Measurements from ENCODE around the gene STMP1. TPM values are rescaled to one million over a fixed set of nuclear protein-coding genes. Genes with fewer than 3 reads are reported as not detected.

The STMP1 gene
- total RNA-seq, 4 donors from 2014 or later: 15.7 to 18.7 (median 16.5) TPM

- H3K4me3 ChIP-seq (ENCODE audit: low read depth, poor library complexity, severe bottlenecking): no peak overlapping the region
- intact Hi-C loops (cut with DNase I; ENCODE audit: low total_unique reads): no loop called here
- TF ChIP-seq, protein P1, sequence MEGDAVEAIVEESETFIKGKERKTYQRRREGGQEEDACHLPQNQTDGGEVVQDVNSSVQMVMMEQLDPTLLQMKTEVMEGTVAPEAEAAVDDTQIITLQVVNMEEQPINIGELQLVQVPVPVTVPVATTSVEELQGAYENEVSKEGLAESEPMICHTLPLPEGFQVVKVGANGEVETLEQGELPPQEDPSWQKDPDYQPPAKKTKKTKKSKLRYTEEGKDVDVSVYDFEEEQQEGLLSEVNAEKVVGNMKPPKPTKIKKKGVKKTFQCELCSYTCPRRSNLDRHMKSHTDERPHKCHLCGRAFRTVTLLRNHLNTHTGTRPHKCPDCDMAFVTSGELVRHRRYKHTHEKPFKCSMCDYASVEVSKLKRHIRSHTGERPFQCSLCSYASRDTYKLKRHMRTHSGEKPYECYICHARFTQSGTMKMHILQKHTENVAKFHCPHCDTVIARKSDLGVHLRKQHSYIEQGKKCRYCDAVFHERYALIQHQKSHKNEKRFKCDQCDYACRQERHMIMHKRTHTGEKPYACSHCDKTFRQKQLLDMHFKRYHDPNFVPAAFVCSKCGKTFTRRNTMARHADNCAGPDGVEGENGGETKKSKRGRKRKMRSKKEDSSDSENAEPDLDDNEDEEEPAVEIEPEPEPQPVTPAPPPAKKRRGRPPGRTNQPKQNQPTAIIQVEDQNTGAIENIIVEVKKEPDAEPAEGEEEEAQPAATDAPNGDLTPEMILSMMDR (IDR thresholded peaks at IDR 0.05): no peak
- TF ChIP-seq POLR2A (IDR thresholded peaks at IDR 0.05): no peak
- DNase-seq (ENCODE audit: low spot score in 2 of 2): no peak
- 74 to 79% methylated on average over 20 of the region's 20 CpGs for WGBS, 2 donors
Measured at GRCh38 chr7:135706038-135706742, 43.9 kb downstream of the STMP1 start.

DNA sequence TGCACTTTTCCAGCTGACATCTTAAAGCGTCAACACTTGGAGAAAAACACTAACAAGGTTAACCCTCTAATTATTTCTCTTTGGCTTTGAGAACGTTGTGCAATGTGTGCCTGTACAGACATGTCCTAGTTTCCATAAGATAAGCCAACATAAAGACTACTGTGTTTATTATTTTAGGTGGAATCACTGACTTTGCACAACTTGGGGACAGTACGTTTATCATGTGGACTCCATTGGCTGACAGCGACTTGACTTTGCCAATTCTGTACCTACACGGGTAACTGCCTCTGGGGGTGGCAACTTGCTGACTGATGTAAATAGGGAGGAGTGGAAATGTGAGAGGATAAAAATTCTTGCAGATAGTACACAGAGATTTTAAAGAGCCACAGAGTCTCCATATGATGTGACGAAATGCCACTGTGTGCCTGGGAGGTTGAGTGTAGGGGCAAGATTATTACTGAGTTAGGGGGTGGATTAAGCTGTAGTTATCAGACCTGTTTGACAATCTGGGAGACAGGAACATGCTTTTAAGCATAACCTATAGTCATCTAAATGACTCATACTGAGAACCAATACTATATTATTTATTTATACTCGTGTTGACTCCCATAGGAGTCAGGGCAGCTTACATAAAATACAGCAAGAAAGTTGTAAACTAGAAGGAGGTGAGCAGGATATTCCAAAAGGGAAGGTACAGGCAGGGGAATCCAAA is 44.7 kb downstream of the STMP1 start:
- TF ChIP-seq, protein P1 (IDR thresholded peaks at IDR 0.05): no peak
- no peak for TF ChIP-seq POLR2A (IDR thresholded peaks at IDR 0.05)
- WGBS, 2 donors: 36 to 51% methylated on average over 7 of the region's 7 CpGs
- intact Hi-C loops (cut with DNase I; ENCODE audit: low total_unique reads): no loop called here
- H3K4me3 ChIP-seq (ENCODE audit: low read depth, poor library complexity, severe bottlenecking): no peak overlapping the region
- no peak for DNase-seq (ENCODE audit: low spot score in 2 of 2)

DNA sequence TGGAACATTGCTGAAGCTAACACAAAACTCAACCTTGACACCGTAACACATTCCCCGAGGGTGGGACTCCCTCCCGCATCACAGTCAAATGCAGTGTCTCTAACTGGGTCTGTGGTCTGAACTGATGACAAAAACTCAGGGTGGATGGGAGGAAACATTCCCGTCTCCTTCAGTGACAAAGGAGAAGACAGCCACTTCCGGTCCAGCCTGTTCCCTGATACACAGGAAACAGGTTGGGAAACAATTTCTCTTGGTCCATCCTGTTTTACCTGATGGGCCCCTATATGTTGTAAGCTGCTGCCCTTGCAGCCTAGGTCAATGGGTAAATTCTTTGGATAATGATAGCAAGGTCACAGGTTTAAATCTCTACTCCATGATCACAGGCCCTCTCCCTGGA is 45.3 kb downstream of the STMP1 start:
- intact Hi-C loops (cut with DNase I; ENCODE audit: low total_unique reads): no loop called here
- no peak overlapping the region for H3K4me3 ChIP-seq (ENCODE audit: low read depth, poor library complexity, severe bottlenecking)
- no peak for DNase-seq (ENCODE audit: low spot score in 2 of 2)
- WGBS, 2 donors: 64 to 76% methylated on average over 5 of the region's 5 CpGs
- TF ChIP-seq, protein P1 (IDR thresholded peaks at IDR 0.05): no peak

DNA sequence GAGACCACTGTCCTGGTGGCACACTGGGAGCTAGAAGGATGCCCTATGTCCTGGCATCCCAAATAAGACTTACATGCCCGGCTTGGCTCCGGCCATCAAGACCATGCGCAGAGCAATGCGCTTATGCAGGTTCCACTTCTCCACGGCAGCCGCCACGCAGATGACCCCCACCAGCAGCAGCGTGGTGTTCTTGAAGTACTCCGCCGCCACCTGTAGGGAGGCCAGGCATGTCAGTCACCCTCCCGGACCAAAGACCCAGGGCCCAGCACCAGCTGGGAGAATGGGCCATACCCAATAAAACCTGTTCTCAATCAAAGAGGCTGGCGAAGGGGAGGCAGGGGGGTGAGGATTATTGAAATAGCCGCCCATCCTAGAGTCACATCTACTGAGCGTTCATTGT is 45.7 kb downstream of the STMP1 start:
- no peak for DNase-seq (ENCODE audit: low spot score in 2 of 2)
- intact Hi-C loops (cut with DNase I; ENCODE audit: low total_unique reads): no loop called here
- 93 to 94% methylated on average over 6 to 14 of the region's 14 CpGs for WGBS, 2 donors
- no peak overlapping the region for H3K4me3 ChIP-seq (ENCODE audit: low read depth, poor library complexity, severe bottlenecking)
- TF ChIP-seq, protein P1 (IDR thresholded peaks at IDR 0.05): no peak
- TF ChIP-seq POLR2A (IDR thresholded peaks at IDR 0.05): no peak

DNA sequence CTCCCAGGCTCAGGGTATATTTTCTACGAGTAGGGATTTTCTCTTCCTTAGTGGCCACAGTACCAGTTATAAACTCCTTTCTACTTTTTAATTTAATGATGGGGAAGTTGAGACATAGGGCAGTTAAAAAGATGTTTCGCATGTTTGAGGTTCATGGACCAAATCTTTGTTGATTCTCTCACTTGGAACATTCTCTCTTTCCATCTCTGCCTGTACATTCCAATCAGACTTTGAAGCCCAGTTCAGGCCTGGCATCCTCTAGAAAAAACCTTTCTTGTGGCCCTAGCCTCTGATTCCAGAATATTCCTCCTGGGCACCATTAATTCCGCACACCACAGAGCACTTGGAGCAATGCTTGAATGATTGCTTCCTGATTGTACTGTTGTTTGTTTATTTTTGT is 47.2 kb downstream of the STMP1 start:
- WGBS, 2 donors: 85 to 89% methylated on average over 3 of the region's 3 CpGs
- H3K4me3 ChIP-seq (ENCODE audit: low read depth, poor library complexity, severe bottlenecking): no peak overlapping the region
- DNase-seq (ENCODE audit: low spot score in 2 of 2): no peak
- TF ChIP-seq POLR2A (IDR thresholded peaks at IDR 0.05): no peak
- intact Hi-C loops (cut with DNase I; ENCODE audit: low total_unique reads): no loop called here

DNA sequence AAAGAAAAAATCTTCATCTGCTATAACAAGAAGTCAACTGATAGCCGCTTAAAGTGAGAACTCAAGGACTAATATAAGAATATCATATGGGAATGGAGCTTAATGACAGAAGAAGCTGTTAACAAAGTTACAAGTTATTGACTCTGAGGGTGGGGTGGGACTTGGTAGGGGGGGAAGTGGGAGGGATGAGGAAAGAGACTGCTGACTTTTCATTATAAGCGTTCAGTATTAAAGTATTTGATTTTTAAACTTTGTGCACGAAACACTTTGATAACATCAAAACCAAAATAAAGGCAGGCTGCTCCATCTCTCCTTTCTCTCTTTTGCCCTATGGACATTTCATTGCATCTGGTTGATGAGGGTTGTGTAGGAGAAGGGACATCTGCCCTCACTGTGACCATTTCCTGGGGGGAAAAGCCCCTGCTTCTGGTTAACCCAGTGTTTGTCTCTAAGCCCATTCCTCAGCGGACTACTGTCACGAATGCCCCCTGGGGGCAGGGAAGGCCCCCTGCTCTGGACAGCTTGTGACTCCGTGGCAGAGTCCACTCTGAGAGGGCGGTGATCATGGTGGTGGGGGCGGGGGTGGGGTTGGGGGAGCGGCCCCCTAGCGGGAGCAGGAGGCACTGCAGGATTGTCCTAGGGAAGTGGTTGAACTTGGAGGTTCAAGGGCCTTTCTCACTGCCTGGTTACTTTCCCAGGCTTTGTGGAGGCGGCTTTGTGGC is 48.3 kb downstream of the STMP1 start:
- no peak for DNase-seq (ENCODE audit: low spot score in 2 of 2)
- WGBS, 2 donors: 38 to 44% methylated on average over 11 of the region's 11 CpGs
- no peak for TF ChIP-seq POLR2A (IDR thresholded peaks at IDR 0.05)
- TF ChIP-seq, protein P1 (IDR thresholded peaks at IDR 0.05): no peak
- no peak overlapping the region for H3K4me3 ChIP-seq (ENCODE audit: low read depth, poor library complexity, severe bottlenecking)
- intact Hi-C loops (cut with DNase I; ENCODE audit: low total_unique reads): no loop called here

All from lower leg skin (tissue), 4 donors.